ENCODE results near the gene GRIK2.

GRIK2 gene

GRCh38 chr6:101539510-101540245 lies 146.2 kb downstream of the GRIK2 start:
- DNase-seq (ENCODE audit: low spot score) = no peak

- DNase-seq (ENCODE audit: low spot score) = no peak
Measured at GRCh38 chr6:101541894-101542293, 148.4 kb downstream of the GRIK2 start.

- no peak for DNase-seq (ENCODE audit: low spot score)
Measured at GRCh38 chr6:101543796-101544195, 150.3 kb downstream of the GRIK2 start.

- no peak for DNase-seq (ENCODE audit: low spot score)
Measured at GRCh38 chr6:101544286-101544685, 150.8 kb downstream of the GRIK2 start.

- DNase-seq (ENCODE audit: low spot score) = no peak
Measured at GRCh38 chr6:101545191-101545590, 151.7 kb downstream of the GRIK2 start.

DNA sequence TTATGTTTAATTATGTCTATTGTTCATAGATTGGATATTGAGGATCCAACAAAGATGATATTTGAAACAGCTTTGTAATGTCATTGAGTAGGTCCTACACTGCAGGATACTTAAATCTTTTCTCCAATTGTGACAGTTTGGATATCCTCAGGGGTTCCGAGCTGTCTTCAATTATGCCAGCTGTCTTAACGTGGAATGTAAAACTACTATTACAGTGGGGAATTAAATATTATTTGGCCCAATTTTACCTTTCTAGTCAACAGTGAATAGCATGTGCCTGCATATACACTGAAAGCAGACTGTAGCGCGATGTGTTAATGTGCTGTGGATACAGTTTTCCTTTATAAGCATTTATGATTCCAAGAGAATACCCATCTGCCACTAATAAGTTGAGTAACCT lies 156.9 kb downstream of the GRIK2 start:
- DNase-seq (ENCODE audit: low spot score) = no peak

- DNase-seq (ENCODE audit: low spot score) = no peak
Measured at GRCh38 chr6:101554231-101554630, 160.7 kb downstream of the GRIK2 start.

DNA sequence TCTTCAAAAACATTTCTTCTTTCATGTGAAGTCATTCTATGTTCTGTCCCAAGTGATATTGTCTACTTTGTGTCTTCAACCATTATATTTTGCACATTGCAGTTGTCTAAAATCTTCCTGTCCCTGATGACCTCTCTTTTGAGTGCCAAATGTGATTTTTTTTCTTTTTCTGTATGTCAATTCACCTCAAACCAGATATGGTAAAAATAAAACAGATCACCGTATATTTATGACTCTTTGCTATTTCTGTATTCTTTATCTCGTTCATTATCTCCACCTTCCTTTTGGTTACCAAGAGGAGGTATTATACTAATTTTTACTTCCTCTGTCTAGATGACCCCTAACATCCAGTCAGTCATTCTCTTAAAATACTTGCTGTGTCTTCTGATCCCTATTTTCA lies 165.2 kb downstream of the GRIK2 start:
- DNase-seq (ENCODE audit: low spot score) = no peak

- no peak for DNase-seq (ENCODE audit: low spot score)
Measured at GRCh38 chr6:101572627-101573026, 179.1 kb downstream of the GRIK2 start.

DNA sequence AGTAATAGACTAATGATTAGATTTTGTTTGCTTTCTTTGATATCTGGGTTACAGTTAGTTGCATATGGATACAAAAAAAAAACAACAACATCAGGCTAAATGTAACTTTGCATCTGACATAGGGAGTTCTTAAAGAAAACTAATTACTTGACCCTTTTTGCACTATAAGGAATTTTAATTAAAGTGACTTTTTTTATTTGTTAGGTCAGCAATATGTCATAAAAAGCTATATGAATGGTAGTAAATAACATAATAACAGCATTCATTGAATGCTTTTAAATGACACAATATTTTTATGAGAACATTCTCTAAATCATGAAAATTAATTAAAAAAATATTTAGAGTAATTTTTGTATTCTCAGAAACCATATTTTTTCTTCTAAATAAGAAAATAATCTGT lies 183.6 kb downstream of the GRIK2 start:
- DNase-seq (ENCODE audit: low spot score) = no peak

- no peak for DNase-seq (ENCODE audit: low spot score)
Measured at GRCh38 chr6:101578306-101578705, 184.8 kb downstream of the GRIK2 start.

DNA sequence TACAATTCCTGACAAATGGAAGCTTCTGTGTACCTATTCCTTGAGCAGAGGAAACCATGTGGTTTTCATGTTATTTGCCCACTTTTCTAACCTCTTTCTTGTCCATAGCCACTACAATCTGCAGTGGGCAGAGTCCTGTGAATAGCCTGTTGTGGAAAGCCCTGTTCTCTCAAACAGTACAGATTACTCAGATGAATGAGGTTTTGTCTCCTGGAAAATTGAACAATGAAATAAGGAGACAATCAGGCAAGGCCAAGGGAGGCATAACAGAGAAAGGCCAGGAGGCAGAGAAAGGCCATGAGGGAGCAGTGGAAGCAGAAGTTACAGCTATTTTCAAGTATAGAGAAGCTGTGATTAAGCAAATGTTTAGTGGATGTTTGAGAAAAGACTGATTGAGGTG lies 189.3 kb downstream of the GRIK2 start:
- no peak for DNase-seq (ENCODE audit: low spot score)

DNA sequence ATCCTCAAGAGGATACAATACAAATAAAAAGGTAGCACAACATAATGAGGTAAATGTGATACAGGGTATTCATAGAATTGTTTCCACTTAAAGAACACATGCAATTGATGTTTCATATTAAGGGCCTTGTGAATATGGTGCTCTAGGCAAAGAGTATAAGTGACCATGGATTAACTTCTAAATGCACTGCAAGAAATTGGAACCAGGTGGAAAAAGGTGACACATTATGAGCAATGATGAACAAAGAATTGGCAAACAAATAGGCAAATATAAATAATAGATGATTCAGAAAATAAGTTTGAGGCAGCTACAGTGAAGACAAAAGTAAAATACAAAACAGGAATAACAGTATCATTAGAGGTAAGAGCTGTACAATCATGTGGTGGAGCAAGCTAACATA lies 192.0 kb downstream of the GRIK2 start:
- no peak for DNase-seq (ENCODE audit: low spot score)

DNA sequence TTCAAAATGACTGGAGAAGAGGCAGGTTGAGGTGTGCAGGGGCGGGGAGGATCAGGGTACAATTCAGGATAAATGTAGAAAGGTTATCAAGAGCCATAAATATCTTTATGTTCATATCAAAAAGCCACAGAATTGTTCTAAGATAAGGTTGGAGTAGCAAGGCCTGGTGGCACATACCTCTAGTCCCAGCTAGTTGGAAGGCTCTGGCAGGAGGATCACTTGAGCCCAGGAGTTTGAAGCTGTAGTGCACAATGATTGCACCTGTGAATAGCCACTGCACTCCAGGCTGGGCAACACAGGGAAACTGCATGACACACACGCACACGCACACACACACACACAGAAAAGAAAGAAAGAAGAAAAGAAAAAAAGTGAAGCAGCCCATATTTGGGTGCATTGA lies 194.8 kb downstream of the GRIK2 start:
- peak; percentile 42 for DNase-seq (ENCODE audit: low spot score)

GRCh38 chr6:101595276-101595675 lies 201.8 kb downstream of the GRIK2 start:
- no peak for DNase-seq (ENCODE audit: low spot score)

- DNase-seq (ENCODE audit: low spot score) = no peak
Measured at GRCh38 chr6:101597693-101598092, 204.2 kb downstream of the GRIK2 start.

DNA sequence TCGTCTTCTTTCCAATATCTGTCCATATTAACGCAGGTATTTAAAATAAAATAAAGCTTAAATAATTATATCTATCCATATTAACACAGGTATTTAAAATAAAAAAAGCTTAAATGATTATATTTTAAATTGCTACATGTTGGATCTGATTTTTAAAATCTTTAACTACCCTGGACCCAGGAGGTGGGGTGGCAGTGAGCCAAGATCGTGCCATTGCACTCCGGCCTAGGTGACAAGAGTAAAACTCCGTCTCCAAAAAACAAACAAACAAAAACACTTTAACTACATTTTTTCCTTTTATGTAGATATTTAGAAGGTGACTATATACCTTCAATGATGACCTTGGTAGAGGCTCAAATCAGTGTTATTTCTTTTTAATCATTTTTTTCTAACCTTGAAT lies 211.9 kb downstream of the GRIK2 start:
- DNase-seq (ENCODE audit: low spot score) = no peak

DNA sequence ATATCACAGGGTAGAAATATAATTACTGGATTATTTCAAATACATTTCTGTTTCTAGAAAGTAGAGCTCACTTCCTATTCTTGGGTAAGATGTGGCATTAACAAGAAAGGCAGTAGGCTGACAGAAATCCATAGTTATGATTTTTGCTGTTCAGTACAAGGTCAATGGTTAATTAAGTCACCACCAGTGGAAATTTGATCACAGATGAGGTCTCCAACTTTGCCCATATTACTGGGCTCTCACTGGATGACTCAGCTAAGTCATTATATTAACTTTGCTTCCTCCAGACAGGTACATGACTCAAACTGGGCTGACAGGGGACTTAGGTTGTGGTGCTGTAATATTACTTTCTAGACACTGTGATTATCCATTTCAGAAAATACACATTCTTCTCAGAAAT lies 212.4 kb downstream of the GRIK2 start:
- no peak for DNase-seq (ENCODE audit: low spot score)

DNA sequence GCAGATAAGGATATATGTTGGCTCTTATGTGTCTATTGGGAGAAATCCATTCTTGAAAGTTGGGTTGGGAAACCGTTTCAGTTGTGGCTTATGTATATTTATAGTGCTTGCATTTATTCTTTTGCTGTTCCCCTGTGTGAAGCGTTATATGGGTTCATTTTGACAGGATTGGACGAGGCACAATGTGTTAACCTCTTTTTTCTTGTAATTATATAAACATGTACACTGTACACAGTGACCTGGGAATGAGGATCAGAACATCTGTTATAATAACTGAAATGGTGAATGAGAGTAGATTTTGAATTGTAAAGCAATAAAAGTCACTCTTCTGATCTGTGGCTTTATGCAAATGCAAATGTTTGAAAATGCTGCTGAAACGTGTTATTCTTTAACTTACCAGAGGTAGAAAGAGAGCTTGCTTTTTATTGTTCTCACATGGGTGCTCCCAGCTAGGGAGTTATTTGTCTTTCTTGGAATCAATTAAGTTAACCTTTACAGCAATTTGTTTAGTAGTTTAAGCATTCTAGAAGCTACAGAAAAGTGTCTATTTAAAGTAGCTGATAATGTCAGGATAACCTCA lies 213.7 kb downstream of the GRIK2 start:
- no peak for DNase-seq (ENCODE audit: low spot score)

- no peak for DNase-seq (ENCODE audit: low spot score)
Measured at GRCh38 chr6:101608703-101609102, 215.2 kb downstream of the GRIK2 start.

- DNase-seq (ENCODE audit: low spot score) = no peak
Measured at GRCh38 chr6:101613556-101613955, 220.0 kb downstream of the GRIK2 start.

- no peak for DNase-seq (ENCODE audit: low spot score)
Measured at GRCh38 chr6:101614774-101615173, 221.3 kb downstream of the GRIK2 start.

DNA sequence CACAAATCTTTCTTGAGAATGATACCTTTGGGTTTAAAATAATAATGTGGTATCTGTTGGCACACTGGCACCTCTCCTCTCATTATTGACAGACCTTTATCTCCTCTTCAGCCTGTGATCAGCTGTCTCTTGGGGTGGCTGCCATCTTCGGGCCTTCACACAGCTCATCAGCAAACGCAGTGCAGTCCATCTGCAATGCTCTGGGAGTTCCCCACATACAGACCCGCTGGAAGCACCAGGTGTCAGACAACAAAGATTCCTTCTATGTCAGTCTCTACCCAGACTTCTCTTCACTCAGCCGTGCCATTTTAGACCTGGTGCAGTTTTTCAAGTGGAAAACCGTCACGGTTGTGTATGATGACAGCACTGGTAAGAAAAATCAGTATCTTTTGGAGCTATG lies 232.8 kb downstream of the GRIK2 start:
- no peak for DNase-seq (ENCODE audit: low spot score)

GRCh38 chr6:101630941-101631340 lies 237.4 kb downstream of the GRIK2 start:
- no peak for DNase-seq (ENCODE audit: low spot score)

All from putamen (tissue), 1 donor.